ENCODE measurements around the gene RAB19.

The RAB19 gene

GRCh38 chr7:140403878-140404564 lies at the start of gene RAB19:
TSS of gene RAB19 (plus strand) at chr7:140404058. CDS start at chr7:140407647, 3,589 bp downstream.
- no peak for DNase-seq

GRCh38 chr7:140358024-140358411 lies 45.8 kb upstream of the RAB19 start:
- DNase-seq = no peak

- no peak for DNase-seq
Observed at GRCh38 chr7:140358412-140359051, 45.3 kb upstream of the RAB19 start.

- DNase-seq = no peak
Observed at GRCh38 chr7:140360697-140361229, 43.1 kb upstream of the RAB19 start.

GRCh38 chr7:140364819-140365218 lies 39.0 kb upstream of the RAB19 start:
- DNase-seq = no peak

GRCh38 chr7:140367528-140367927 lies 36.3 kb upstream of the RAB19 start:
- no peak for DNase-seq

- no peak for DNase-seq
Observed at GRCh38 chr7:140369294-140369693, 34.6 kb upstream of the RAB19 start.

- no peak for DNase-seq
Observed at GRCh38 chr7:140375323-140375722, 28.5 kb upstream of the RAB19 start.

GRCh38 chr7:140375892-140376730 lies 27.7 kb upstream of the RAB19 start:
- no peak for DNase-seq

GRCh38 chr7:140383954-140384713 lies 19.7 kb upstream of the RAB19 start:
- DNase-seq = no peak

GRCh38 chr7:140384894-140385545 lies 18.8 kb upstream of the RAB19 start:
- DNase-seq = no peak

GRCh38 chr7:140389445-140389844 lies 14.4 kb upstream of the RAB19 start:
- no peak for DNase-seq

GRCh38 chr7:140390034-140390433 lies 13.8 kb upstream of the RAB19 start:
- DNase-seq = no peak

- no peak for DNase-seq
Observed at GRCh38 chr7:140390466-140391190, 13.2 kb upstream of the RAB19 start.

GRCh38 chr7:140391634-140392033 lies 12.2 kb upstream of the RAB19 start:
- DNase-seq = no peak

GRCh38 chr7:140393756-140394306 lies 10.0 kb upstream of the RAB19 start:
- no peak for DNase-seq

- peak; percentile 28 for DNase-seq
Observed at GRCh38 chr7:140397784-140398750, 5.8 kb upstream of the RAB19 start, which contains the start of gene SLC37A3. TSS of gene SLC37A3 (minus strand) at chr7:140398530. CDS start at chr7:140382526, 16,004 bp downstream.

- DNase-seq = no peak
Observed at GRCh38 chr7:140398821-140399220, 5.0 kb upstream of the RAB19 start.

GRCh38 chr7:140400381-140400780 lies 3.5 kb upstream of the RAB19 start:
- no peak for DNase-seq
